Fibroblast of skin of left biceps (primary cell): ENCODE data around the gene INTS1.

Experiments used
- DNase-seq, 2 experiments: peaks; one replicate each; pipeline ENCODE4 v3.0.0-alpha.2; 2013; ENCODE audit warnings: low read depth in 2 of 2

Gene INTS1

GRCh38 chr7:1431226-1431625, 73.0 kb downstream of the INTS1 start:
- no peak for DNase-seq

- DNase-seq = no peak
Measured at GRCh38 chr7:1430056-1430845, 73.9 kb downstream of the INTS1 start.

- DNase-seq = no peak
Measured at GRCh38 chr7:1428941-1429501, 75.2 kb downstream of the INTS1 start.

- no peak for DNase-seq
Measured at GRCh38 chr7:1427064-1427657, 77.0 kb downstream of the INTS1 start.

GRCh38 chr7:1426474-1426873, 77.7 kb downstream of the INTS1 start:
- DNase-seq = no peak

GRCh38 chr7:1425292-1426136, 78.7 kb downstream of the INTS1 start:
- DNase-seq = no peak

- no peak for DNase-seq
Measured at GRCh38 chr7:1424041-1424440, 80.1 kb downstream of the INTS1 start.

- DNase-seq = no peak
Measured at GRCh38 chr7:1423264-1423811, 80.9 kb downstream of the INTS1 start.

GRCh38 chr7:1422512-1423263, 81.5 kb downstream of the INTS1 start:
- DNase-seq = no peak

- DNase-seq = no peak
Measured at GRCh38 chr7:1421946-1422345, 82.2 kb downstream of the INTS1 start.

- no peak for DNase-seq
Measured at GRCh38 chr7:1421020-1421790, 83.0 kb downstream of the INTS1 start.
